HCT116 (cell line): ENCODE results near the gene PYROXD2. TPM values are rescaled to one million over a fixed set of nuclear protein-coding genes. Genes with fewer than 3 reads are reported as not detected.

ENCODE experiments used
- ATAC-seq: fragments of 200-7000 bp; cut with Tn5 transposase; 2 replicates; pipeline ENCODE4 v1.9.1; 2020; ENCODE audit warnings: mild to moderate bottlenecking, moderate library complexity
- BruUV-seq: library from RNA; stranded (reverse); fragments of 400-500 nt; replicated peaks from 2 replicates; lab custom pipeline; 2021; lab: Mats Ljungman, UMichigan
- CTCF ChIA-PET: fragments of 300-600 bp; sonication (Branson Sonifier 250); formaldehyde crosslinking; loops from one replicate; lab custom pipeline; 2021; ENCODE audit warnings: antibody characterized with exemption; lab: Charles Lee
- POLR2A ChIA-PET: fragments of 300-600, 350-600 bp; sonication (Branson Sonifier 250); formaldehyde crosslinking; loops from one replicate; lab custom pipeline; 2021; ENCODE audit warnings: antibody characterized with exemption; lab: Charles Lee
- RAD21 ChIA-PET, 2 experiments: fragments of 300-600 bp; sonication (Branson Sonifier 250); formaldehyde crosslinking; loops; one replicate each; lab custom pipeline; 2023; ENCODE audit warnings: low total read pairs in 2 of 2; ENCODE audit not compliant: uncharacterized antibody in 2 of 2, unreplicated experiment in 2 of 2, low non-redundant PET in 1 of 2; lab: Charles Lee
- DNase-seq: peaks from one replicate; pipeline ENCODE4 v3.0.0-alpha.2; 2010; ENCODE audit warnings: low read depth, low spot score
- H2AFZ ChIP-seq: fragments of 200-600 bp; shearing (Covaris generic), sonication (generic); 2 replicates; pipeline ENCODE4 v1.6.1; 2017; ENCODE audit warnings: low read depth, mixed run types, mixed read lengths, antibody characterized with exemption, low read length; ENCODE audit not compliant: poor library complexity, severe bottlenecking
- H3K27ac ChIP-seq: 2 replicates; pipeline ENCODE4 v1.5.1; 2012; ENCODE audit warnings: low read depth, low read length
- H3K27me3 ChIP-seq: fragments of 200-600 bp; sonication (generic); 2 replicates; pipeline ENCODE4 v1.6.1; 2016; ENCODE audit warnings: mixed run types, low read length, mixed read lengths; ENCODE audit not compliant: insufficient read depth
- H3K36me3 ChIP-seq, 2 experiments: fragments of 200-500 bp in 1 of 2; fragments of 200-600 bp in 1 of 2; sonication (Bioruptor generic) in 1 of 2; sonication (generic) in 1 of 2; 2 replicates each; pipeline versions ENCODE4 v1.5.1 to v1.6.1; 2014 to 2016; ENCODE audit warnings: low read length in 2 of 2, inconsistent platforms in 1 of 2, mixed read lengths in 1 of 2, mixed run types in 1 of 2; ENCODE audit not compliant: insufficient read depth in 2 of 2, control insufficient read depth in 1 of 2
- H3K4me1 ChIP-seq, 2 experiments: fragments of 200-600 bp in 1 of 2; sonication (generic) in 1 of 2; 2 replicates each; pipeline versions ENCODE4 v1.5.1 to v1.6.1; 2012 to 2017; ENCODE audit warnings: low read length in 2 of 2, inconsistent platforms in 1 of 2, mild to moderate bottlenecking in 1 of 2, mixed read lengths in 1 of 2, mixed run types in 1 of 2, moderate library complexity in 1 of 2; ENCODE audit not compliant: insufficient read depth in 2 of 2, control insufficient read depth in 1 of 2
- H3K4me2 ChIP-seq: fragments of 200-600 bp; sonication (generic); 2 replicates; pipeline ENCODE4 v1.6.1; 2017; ENCODE audit warnings: mixed run types, low read length, mixed read lengths
- H3K4me3 ChIP-seq, 2 experiments: fragments of 200-600 bp in 1 of 2; sonication (generic) in 1 of 2; replicated peaks in 1 of 2; 2 replicates each; pipeline ENCODE4 v1.5.1; 2011 to 2016; ENCODE audit warnings: low read length in 2 of 2, control low read depth in 1 of 2, low read depth in 1 of 2, mild to moderate bottlenecking in 1 of 2, mixed read lengths in 1 of 2, mixed run types in 1 of 2
- H3K79me2 ChIP-seq: fragments of 200-600 bp; sonication (generic); 2 replicates; pipeline ENCODE4 v1.6.1; 2017; ENCODE audit warnings: mild to moderate bottlenecking, mixed run types, low read length, moderate library complexity, mixed read lengths; ENCODE audit not compliant: insufficient read depth
- H3K9ac ChIP-seq: fragments of 200-600 bp; sonication (generic); 2 replicates; pipeline ENCODE4 v1.6.1; 2016; ENCODE audit warnings: low read length, mixed read lengths
- H3K9me2 ChIP-seq: fragments of 200-600 bp; sonication (generic), shearing (Covaris generic); 2 replicates; pipeline ENCODE4 v1.6.1; 2017; ENCODE audit warnings: mixed run types, mild to moderate bottlenecking, moderate library complexity; ENCODE audit not compliant: insufficient read depth
- H3K9me3 ChIP-seq, 2 experiments: fragments of 200-500 bp in 1 of 2; fragments of 200-600 bp in 1 of 2; sonication (Bioruptor generic) in 1 of 2; sonication (generic) in 1 of 2; 2 replicates each; pipeline ENCODE4 v1.6.1; 2014 to 2017; ENCODE audit warnings: low read length in 2 of 2, mixed read lengths in 2 of 2, inconsistent platforms in 1 of 2, low read depth in 1 of 2, mild to moderate bottlenecking in 1 of 2, mixed run types in 1 of 2, moderate library complexity in 1 of 2; ENCODE audit not compliant: control insufficient read depth in 1 of 2, insufficient read depth in 1 of 2
- H4K20me1 ChIP-seq: fragments of 200-600 bp; sonication (generic), shearing (Covaris generic); 2 replicates; pipeline ENCODE4 v1.6.1; 2017; ENCODE audit warnings: mixed run types, mild to moderate bottlenecking, moderate library complexity; ENCODE audit not compliant: insufficient read depth
- EGR1 ChIP-seq: IDR thresholded peaks from 2 replicates; pipeline ENCODE4 v1.6.1; 2012; ENCODE audit warnings: low read depth
- EZH2phosphoT487 ChIP-seq: fragments of 200-600 bp; IDR thresholded peaks from 2 replicates; pipeline ENCODE4 v1.6.1; 2018; ENCODE audit warnings: antibody characterized with exemption, borderline replicate concordance
- RAD21 ChIP-seq: IDR thresholded peaks from 2 replicates; pipeline ENCODE4 v1.6.1; 2012; ENCODE audit warnings: low read depth, mild to moderate bottlenecking
- SRF ChIP-seq: IDR thresholded peaks from 2 replicates; pipeline ENCODE4 v1.6.1; 2012; ENCODE audit warnings: low read depth
- TCF7L2 ChIP-seq: IDR thresholded peaks from 2 replicates; pipeline ENCODE4 v1.7.0; 2011; ENCODE audit warnings: borderline replicate concordance, inconsistent platforms; ENCODE audit not compliant: insufficient read depth, insufficient read length; ENCODE audit errors: extremely low read depth
- ZFX ChIP-seq: fragments of 450-650 bp; IDR thresholded peaks from 2 replicates; pipeline ENCODE4 v1.6.1; 2017
- ZNF274 ChIP-seq: fragments of 200-500 bp; sonication (Bioruptor generic); IDR thresholded peaks from 2 replicates; pipeline ENCODE4 v1.6.1; 2014; ENCODE audit warnings: mild to moderate bottlenecking, low read depth, low read length, inconsistent platforms
- intact Hi-C: fragments of 100-400 bp; cut with micrococcal nuclease; formaldehyde crosslinking; loops from 2 replicates; pipeline ENCODE4 v1.10.0; 2022
- total RNA-seq: library from RNA; stranded (reverse); gene quantifications from one replicate; pipeline ENCODE4 v1.2.1, GENCODE V29; 2021; ENCODE audit not compliant: unreplicated experiment

Gene PYROXD2
- total RNA-seq, 1 experiment from 2014 or later = 14.2 TPM

- TF ChIP-seq ZFX (no peak), EZH2phosphoT487 (no peak)
- Histone ChIP-seq H3K4me2 (no peak overlapping the region), H3K9ac (no peak overlapping the region), H3K79me2 (no peaks in the 10 kb centered on the region), H3K27ac (no peak overlapping the region), H2AFZ (no peak overlapping the region), H3K9me2 (no peaks in the 10 kb centered on the region), H3K4me1 (peaks cover 0 to 3% of the 10 kb centered on the region in 2 experiments; a peak in 1 of 4 replicates), H3K36me3 (no peaks in the 10 kb centered on the region), H3K9me3 (no peaks in the 10 kb centered on the region), H3K4me3 (no peak overlapping the region), H4K20me1 (no peaks in the 10 kb centered on the region), H3K27me3 (no peaks in the 10 kb centered on the region)
- POLR2A ChIA-PET = interaction anchor here (2.8 kb wide), 1 partner anchor 11 kb away, joined by 8 read pairs; the partner anchor contains the start of gene PYROXD2
- DNase-seq (no peak), ATAC-seq (no peak; the same call in 1 of the 2 replicates)
- no TSS peak for BruUV-seq
- RAD21 ChIA-PET = no interaction called here
- CTCF ChIA-PET = no interaction called here
- intact Hi-C loops = no loop called here
Observed at GRCh38 chr10:98403812-98404504, 11.0 kb downstream of the PYROXD2 start.

- CTCF ChIA-PET = no interaction called here
- H2AFZ ChIP-seq = no peak overlapping the region
- RAD21 ChIA-PET = no interaction called here
- no peaks in the 10 kb centered on the region for H3K9me3 ChIP-seq
- BruUV-seq = no TSS peak
- no peak for DNase-seq
- H3K27me3 ChIP-seq = no peaks in the 10 kb centered on the region
- no peaks in the 10 kb centered on the region for H3K79me2 ChIP-seq
- no peak overlapping the region for H3K4me3 ChIP-seq
- no peak overlapping the region for H3K9ac ChIP-seq
- TF ChIP-seq RAD21 (no peak), ZNF274 (no peak), EGR1 (no peak), TCF7L2 (no peak), SRF (no peak)
- no peaks in the 10 kb centered on the region for H4K20me1 ChIP-seq
- H3K27ac ChIP-seq = no peak overlapping the region
- peaks cover 0 to 3% of the 10 kb centered on the region in 2 experiments; a peak in 1 of 4 replicates for H3K4me1 ChIP-seq
- H3K36me3 ChIP-seq = no peaks in the 10 kb centered on the region
- intact Hi-C loops = no loop called here
- ATAC-seq = no peak
- no peak overlapping the region for H3K4me2 ChIP-seq
- no peaks in the 10 kb centered on the region for H3K9me2 ChIP-seq
- POLR2A ChIA-PET = interaction anchor here (2.8 kb wide), 1 partner anchor 12 kb away, joined by 8 read pairs; the partner anchor contains the start of gene PYROXD2
Observed at GRCh38 chr10:98402931-98403718, 11.9 kb downstream of the PYROXD2 start.
